Uterus (tissue), 2 donors: ENCODE data around the gene WNK1.

ENCODE experiments used
- CTCF ChIP-seq, 4 experiments: fragments of 200-600 bp in 2 of 4; fragments of 450-650 bp in 2 of 4; sonication (generic) in 2 of 4; IDR thresholded peaks; one replicate each; pipeline ENCODE4 v1.5.1; 2016 to 2019; ENCODE audit warnings: antibody characterized with exemption in 4 of 4, mild to moderate bottlenecking in 2 of 4, moderate library complexity in 1 of 4
- POLR2A ChIP-seq, 2 donors: fragments of 450-650 bp; IDR thresholded peaks; one replicate each; pipeline ENCODE4 v1.6.1; 2016; ENCODE audit warnings: antibody characterized with exemption in 2 of 2, mild to moderate bottlenecking in 1 of 2, moderate library complexity in 1 of 2

GRCh38 chr12:907413-908185 lies 155.2 kb downstream of the WNK1 start:
- TF ChIP-seq CTCF (IDR thresholded peaks at IDR 0.05) (no peak), POLR2A (IDR thresholded peaks at IDR 0.05) (no peak)
